ENCODE results near the gene GRB14.

DNA sequence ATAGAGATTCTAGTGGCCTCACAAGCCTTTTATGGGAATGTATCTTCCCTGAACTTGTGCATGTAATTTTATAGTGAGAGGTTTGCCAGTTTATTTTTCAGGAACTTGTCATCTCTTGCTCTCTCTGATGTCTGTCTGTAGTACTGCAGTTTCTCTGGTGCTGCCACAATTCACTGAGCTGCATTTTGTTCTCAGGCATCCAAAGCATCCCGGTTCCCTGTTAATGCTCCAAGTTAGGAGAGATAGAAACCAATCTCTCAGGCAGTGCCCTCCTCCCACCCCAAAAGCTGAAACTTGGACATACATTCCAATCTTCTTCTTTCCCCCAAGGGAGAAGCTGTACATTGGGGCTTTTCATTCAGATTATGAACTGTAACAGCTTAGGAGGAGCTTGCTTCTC, 30.1 kb upstream of the GRB14 start:
- TF ChIP-seq, protein P1, sequence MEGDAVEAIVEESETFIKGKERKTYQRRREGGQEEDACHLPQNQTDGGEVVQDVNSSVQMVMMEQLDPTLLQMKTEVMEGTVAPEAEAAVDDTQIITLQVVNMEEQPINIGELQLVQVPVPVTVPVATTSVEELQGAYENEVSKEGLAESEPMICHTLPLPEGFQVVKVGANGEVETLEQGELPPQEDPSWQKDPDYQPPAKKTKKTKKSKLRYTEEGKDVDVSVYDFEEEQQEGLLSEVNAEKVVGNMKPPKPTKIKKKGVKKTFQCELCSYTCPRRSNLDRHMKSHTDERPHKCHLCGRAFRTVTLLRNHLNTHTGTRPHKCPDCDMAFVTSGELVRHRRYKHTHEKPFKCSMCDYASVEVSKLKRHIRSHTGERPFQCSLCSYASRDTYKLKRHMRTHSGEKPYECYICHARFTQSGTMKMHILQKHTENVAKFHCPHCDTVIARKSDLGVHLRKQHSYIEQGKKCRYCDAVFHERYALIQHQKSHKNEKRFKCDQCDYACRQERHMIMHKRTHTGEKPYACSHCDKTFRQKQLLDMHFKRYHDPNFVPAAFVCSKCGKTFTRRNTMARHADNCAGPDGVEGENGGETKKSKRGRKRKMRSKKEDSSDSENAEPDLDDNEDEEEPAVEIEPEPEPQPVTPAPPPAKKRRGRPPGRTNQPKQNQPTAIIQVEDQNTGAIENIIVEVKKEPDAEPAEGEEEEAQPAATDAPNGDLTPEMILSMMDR (IDR thresholded peaks at IDR 0.05), result no peak
- TF ChIP-seq EZH2phosphoT487 (IDR thresholded peaks at IDR 0.05), result no peak
